ENCODE measurements around the gene PPP2R2C.

Gene PPP2R2C

DNA sequence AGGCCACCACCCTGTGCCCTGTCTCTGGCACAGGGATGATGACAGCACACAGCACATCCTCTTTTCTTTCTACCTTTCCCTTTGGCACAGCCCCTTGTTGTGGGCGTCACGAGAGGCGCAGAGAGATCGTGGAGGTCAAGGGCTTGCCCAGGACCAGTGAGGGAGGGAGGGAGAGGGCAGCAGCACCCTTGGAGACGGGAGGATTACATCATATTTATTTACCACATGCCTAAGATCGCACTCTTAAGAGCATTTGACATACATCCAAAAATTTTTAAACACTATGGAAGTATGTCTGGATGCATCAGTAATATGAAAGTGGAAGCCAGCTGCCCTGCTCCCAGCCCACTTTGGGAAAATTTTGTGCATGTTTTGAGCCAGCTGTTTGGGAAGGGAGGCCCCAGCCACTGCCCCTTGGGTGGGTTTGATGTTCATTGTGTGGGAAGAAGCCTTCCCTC, 190.1 kb downstream of the PPP2R2C start:
- H3K4me3 ChIP-seq (ENCODE audit: low read depth, low read length): no peak overlapping the region
- TF ChIP-seq, protein P1, sequence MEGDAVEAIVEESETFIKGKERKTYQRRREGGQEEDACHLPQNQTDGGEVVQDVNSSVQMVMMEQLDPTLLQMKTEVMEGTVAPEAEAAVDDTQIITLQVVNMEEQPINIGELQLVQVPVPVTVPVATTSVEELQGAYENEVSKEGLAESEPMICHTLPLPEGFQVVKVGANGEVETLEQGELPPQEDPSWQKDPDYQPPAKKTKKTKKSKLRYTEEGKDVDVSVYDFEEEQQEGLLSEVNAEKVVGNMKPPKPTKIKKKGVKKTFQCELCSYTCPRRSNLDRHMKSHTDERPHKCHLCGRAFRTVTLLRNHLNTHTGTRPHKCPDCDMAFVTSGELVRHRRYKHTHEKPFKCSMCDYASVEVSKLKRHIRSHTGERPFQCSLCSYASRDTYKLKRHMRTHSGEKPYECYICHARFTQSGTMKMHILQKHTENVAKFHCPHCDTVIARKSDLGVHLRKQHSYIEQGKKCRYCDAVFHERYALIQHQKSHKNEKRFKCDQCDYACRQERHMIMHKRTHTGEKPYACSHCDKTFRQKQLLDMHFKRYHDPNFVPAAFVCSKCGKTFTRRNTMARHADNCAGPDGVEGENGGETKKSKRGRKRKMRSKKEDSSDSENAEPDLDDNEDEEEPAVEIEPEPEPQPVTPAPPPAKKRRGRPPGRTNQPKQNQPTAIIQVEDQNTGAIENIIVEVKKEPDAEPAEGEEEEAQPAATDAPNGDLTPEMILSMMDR (IDR thresholded peaks at IDR 0.05; ENCODE audit: borderline replicate concordance, insufficient read depth, low read depth, low read length): no peak

DNA sequence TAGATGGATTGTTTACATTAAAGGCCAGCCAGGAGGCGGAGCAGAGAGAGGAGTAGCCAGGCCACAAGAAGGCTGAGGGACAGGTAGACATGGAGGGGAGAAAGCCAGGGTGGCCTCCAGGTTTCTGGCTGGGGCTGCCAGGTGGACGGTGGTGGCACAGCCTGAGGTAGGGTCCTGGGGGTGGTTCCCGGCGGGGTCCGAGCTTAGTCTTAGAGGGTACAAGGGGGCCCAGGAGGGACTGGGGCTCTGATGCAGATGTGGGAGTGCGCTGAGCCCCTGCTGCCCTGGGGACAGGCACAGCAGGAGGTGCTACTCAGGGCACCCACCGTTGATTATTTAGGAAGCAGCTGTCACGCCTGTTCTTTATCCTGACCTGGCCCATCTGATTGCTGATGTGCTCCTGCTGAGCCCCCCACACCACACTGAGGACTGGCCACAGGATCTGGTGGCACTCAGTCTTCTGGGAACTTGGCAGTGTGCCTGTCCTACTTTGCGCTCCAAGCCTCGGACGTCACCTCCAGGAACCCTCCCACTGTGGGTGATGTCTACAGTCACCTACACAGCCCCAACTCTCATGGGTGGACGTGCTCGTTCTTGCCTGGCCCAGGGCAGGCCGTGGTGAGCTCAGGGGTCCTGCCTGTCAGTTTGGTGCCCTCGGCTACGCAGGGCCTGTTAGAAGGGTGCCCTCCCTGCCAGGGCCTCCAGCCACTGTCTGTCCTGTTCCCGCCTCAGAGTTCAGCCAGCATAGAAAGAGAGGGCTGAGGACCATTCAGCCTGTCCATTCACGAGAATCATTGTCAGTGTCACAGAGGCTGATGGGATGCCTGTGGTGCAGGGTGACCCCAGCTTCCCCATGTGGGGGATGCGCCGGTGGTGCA, 190.7 kb downstream of the PPP2R2C start:
- TF ChIP-seq, protein P1 (IDR thresholded peaks at IDR 0.05; ENCODE audit: borderline replicate concordance, insufficient read depth, low read depth, low read length): no peak

DNA sequence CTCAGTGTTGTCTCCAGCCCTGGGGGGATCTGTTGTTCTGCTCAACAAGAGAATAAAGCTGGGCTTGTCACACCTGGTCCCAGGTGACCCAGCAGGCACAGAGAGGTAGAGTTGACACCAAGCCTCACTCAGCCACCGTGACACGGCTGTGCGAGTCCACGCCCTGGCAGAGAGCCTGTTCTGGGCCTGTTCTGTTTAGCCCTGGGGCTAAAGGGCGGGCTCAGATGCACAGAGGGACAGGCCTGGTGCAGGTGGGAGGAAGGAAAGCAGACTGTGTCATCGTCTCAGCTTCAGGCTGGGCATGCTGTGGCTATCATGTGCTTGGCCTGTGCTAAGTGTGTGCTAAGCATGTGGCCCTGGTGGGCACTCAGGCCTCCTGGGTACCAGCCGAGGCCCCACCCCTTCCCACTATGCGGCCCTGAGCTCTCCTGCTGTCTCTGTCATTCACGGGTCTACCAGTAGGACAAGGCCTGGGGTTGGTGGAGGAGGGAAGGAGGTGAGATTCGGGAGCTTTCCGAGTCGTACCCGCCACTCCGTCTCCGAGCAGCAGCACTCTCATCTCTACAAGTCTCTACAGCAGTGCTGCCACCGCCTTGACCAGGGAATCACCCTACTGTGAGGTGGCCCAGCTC, 191.9 kb downstream of the PPP2R2C start:
- H3K4me3 ChIP-seq (ENCODE audit: low read depth, low read length): no peak overlapping the region
- TF ChIP-seq, protein P1 (IDR thresholded peaks at IDR 0.05; ENCODE audit: borderline replicate concordance, insufficient read depth, low read depth, low read length): no peak

More for the DNA sequence above, 190.7 kb downstream of the PPP2R2C start:
- no peak overlapping the region for H3K4me3 ChIP-seq (ENCODE audit: low read depth, low read length)

DNA sequence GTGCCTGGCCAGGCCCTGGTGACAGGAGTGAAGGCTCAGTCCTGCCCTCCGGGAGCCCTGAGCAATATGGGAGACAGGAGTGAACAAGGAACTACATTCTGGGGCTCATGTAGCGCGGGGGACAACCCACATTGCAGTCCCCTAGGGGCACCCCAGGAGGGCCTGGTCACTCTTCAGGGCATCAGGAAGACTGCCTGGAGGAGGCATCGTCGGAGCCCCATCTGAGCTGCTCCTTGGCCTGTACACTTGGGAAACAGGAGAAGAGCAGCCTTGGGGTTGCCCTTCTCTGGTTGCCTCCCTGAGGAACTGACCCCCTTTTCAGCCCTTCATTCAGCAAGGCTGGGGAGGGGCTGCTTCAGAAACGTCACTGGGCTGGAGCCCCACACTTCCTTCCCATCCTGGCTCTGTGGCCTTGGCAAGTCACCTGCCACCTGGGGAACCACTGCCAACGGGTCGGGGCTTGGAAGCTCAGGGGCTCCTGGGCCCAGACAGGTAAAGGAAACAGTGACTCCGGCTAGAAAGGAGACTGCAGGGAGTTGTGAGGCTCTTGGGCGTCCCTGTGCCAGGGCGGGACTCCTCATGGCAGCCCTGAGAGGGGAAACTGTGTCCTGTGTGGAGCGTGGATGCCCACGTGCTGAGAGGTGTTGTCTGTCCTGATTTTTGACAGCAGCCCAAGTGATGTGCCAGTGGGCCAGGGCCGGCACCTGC, 192.7 kb downstream of the PPP2R2C start:
- TF ChIP-seq, protein P1 (IDR thresholded peaks at IDR 0.05; ENCODE audit: borderline replicate concordance, insufficient read depth, low read depth, low read length): no peak
- no peak overlapping the region for H3K4me3 ChIP-seq (ENCODE audit: low read depth, low read length)

DNA sequence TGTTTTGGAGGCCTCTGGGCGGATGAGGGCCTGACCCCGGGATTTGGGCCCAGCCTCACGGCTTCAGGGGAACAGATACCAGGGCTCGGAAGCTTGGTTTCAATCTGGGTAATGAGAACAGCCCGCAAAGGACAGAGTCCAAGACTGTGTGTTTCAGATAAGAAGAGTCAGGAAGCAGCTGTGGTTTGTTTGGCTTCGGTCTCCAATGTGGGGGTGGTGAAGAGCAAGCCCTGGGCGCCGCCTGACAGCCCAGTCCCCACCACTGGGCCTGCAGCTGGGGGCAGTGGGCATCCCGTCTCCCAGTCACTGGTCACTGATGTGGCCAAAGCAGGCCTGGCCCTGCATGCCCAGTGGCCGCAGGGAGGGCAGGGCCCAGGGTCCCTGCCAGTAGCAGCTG, 193.6 kb downstream of the PPP2R2C start:
- H3K4me3 ChIP-seq (ENCODE audit: low read depth, low read length): no peak overlapping the region
- TF ChIP-seq, protein P1 (IDR thresholded peaks at IDR 0.05; ENCODE audit: borderline replicate concordance, insufficient read depth, low read depth, low read length): no peak

DNA sequence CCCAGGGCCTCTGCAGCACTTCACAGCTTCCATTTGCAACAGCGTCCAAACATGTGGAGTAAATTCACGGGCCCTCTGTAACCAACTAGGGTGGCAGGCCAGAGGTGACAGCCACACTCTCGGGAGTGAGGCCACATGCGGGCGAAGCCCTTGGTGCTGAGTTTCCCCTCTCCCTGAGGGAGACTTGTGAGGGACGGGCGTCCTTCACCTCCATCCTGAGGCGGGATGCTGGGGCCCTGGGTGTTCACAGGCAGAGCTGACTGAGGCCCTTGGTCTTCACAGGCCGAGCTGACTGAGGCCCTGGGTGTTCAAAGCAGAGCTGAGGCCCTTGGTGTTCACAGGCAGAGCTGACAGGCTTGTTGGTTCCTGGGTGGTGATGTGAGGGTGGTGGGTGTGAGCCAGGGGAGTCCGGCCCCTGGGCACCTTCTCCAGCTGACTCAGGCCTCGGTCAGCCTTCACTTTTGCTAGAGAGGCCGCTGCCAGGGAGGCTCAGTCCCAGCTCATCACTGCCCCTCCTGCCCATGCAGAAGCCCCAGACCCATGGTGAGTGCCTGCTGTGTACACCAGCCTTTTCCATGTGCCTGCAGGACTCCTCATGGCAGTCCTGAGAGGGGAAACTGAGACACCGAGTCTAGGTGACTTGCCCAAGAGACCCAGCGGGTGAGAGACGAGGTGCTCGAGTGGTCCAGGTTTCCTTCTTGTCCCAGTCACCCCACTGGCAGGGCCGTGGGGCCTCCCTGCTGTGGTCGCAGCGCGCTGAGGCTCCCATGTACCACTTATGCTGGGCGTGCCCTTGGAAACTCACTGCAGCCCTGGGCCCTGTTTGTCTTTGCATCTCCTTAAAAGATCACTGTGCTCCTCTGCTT, 194.2 kb downstream of the PPP2R2C start:
- H3K4me3 ChIP-seq (ENCODE audit: low read depth, low read length): no peak overlapping the region

More for the DNA sequence above, 194.2 kb downstream of the PPP2R2C start:
- TF ChIP-seq, protein P1 (IDR thresholded peaks at IDR 0.05; ENCODE audit: borderline replicate concordance, insufficient read depth, low read depth, low read length): no peak
